GM12875 (cell line): ENCODE data around the gene DALRD3.

Source experiments
- H3K4me3 ChIP-seq: one replicate; pipeline ENCODE4 v1.5.1; 2011; ENCODE audit warnings: low read depth, low read length, control low read depth
- CTCF ChIP-seq: IDR thresholded peaks from 2 replicates; pipeline ENCODE4 v1.5.1; 2011; ENCODE audit warnings: low read depth, mild to moderate bottlenecking, control low read depth, inconsistent platforms, low read length, moderate library complexity, borderline replicate concordance; ENCODE audit not compliant: insufficient read depth

Gene DALRD3

GRCh38 chr3:49016414-49017228, 1.8 kb downstream of the DALRD3 start:
- no peak overlapping the region for H3K4me3 ChIP-seq
- TF ChIP-seq CTCF = no peak

GRCh38 chr3:49015765-49016164, 2.6 kb downstream of the DALRD3 start:
- TF ChIP-seq CTCF = no peak
- H3K4me3 ChIP-seq = no peak overlapping the region

GRCh38 chr3:49015072-49015471, 3.3 kb downstream of the DALRD3 start:
- no peak for TF ChIP-seq CTCF
- no peak overlapping the region for H3K4me3 ChIP-seq

GRCh38 chr3:49013738-49014660, 4.4 kb downstream of the DALRD3 start:
- peak; percentile 88 for TF ChIP-seq CTCF
- H3K4me3 ChIP-seq = no peak overlapping the region

GRCh38 chr3:49013113-49013737, 5.2 kb downstream of the DALRD3 start:
- no peak for TF ChIP-seq CTCF

GRCh38 chr3:49012441-49013017, 5.9 kb downstream of the DALRD3 start:
- TF ChIP-seq CTCF = no peak
- H3K4me3 ChIP-seq = no peak overlapping the region

More at GRCh38 chr3:49013113-49013737, 5.2 kb downstream of the DALRD3 start:
- H3K4me3 ChIP-seq = no peak overlapping the region
